ENCODE results near the gene VASN.
"Not testable (repeated sequence)": the region's sequence is repeated elsewhere in the genome, so short reads cannot be mapped to it uniquely, and the experiment has no call there.

VASN gene

DNA sequence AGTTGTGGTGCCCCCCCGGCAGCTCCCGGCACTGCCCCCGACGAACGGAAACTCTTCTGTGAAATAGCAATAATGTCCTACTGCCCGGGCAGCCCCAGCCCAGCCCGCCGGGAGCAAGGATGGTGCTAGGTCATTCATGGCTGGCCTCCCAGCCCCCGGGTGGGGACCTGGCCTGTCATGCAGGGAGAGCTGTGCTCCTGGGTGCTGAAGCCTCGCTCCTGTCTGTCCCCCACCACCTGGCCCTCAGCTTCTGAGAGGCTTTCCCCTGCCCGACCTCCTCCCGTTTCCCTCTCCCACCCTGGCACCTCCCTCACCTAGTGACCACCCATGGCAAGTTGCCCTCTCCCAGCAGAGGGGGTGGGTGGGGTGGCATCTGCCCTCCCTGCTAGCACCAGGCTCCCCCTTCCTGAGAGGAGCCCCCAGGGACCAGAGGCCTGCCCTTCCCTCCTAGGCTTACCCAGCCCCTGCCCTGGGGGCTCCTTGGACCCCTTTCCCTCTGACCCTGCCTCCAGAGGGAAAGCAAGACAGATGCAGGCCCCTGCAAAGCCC is 34.0 kb upstream of the VASN start:
- no peak for DNase-seq

GRCh38 chr16:4338125-4338582 is 33.5 kb upstream of the VASN start:
- no peak for DNase-seq

GRCh38 chr16:4338712-4339299 is 32.8 kb upstream of the VASN start:
- no peak for DNase-seq

- DNase-seq, result no peak
These were observed 32.2 kb upstream of the VASN start for GRCh38 chr16:4339455-4339854.

GRCh38 chr16:4339909-4340308 is 31.7 kb upstream of the VASN start:
- no peak for DNase-seq

DNA sequence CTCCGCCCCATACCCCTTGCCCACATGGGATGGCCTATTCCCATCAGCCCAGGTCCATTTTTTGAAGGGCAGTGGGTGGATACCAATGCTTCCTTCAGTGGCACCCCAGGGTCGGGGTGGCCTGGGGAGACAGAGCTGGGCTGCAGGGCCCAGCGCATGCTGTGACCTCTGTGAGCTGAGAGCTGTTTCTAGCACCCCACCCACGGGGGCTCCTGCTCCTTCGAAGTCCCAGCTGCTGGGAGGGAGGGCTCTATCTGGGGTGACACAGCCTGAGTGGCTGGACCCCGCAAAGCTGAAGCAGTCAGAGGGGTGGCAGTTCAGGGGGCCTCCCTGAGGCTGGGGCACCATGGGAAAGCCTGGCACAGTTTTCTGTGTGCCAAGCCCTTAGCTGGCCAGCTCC is 31.2 kb upstream of the VASN start:
- DNase-seq, result no peak

DNA sequence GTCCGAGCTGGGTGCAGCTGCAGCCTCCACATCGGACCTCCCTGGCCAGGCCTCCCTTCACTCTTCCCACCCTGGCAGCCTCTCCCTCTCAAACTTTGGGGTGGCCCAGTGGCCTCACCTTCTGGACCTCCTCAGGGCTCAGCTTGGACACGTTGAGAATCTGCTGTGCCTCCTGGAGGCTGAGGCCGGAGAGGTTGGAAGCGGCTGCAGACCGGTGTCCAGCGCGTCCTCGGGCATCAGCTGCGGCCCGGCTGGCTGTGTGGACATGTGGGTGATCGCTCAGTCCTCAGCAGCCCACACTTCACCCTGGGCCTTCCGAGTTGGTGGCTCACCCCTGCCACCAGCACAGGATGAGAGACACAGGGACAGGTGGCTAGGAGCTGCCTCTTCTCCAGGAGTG is 30.4 kb upstream of the VASN start:
- no peak for DNase-seq

DNA sequence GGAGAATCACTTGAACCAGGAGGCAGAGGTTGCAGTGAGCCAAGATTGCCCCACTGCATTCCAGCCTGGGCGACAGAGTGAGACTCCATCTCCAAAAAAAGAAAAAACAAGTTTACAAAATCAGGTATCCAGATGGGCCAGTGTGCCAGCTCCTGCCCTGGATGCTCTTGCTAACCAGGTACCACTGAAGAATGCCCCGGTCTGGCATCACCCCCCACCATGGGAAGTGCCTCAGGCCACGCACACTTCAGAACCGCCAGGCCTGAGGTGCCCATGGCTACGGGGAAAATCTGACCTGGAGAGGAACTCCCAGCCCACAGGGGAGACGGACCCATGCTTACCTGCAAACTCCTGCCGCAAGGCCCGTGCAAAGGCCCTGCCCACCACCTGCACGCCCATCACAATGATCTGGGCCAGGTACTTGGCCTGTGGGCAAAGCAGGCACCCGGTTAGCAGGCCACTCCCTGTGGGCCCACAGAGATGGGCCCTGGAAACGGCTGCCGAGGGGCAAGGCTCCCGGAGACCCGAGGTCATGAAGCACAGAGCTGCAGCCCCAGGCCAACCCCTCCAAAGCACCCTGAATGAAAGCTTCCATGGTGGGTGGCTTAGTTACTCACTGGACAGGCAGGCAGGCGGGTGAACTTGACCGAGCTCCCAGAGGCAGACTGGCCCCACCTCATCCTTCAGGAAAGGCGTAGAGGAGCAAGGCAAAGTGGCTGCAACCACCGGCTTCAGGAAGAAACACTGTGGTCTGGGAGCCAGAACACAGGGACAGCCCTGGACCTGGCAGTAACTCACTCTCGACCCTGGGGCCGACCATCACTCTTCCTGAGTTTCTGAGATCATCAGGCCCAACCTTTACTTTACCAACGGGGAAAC is 28.5 kb upstream of the VASN start:
- no peak for DNase-seq

- not testable (repeated sequence) for DNase-seq
These were observed 27.2 kb upstream of the VASN start for GRCh38 chr16:4344300-4344982.

DNA sequence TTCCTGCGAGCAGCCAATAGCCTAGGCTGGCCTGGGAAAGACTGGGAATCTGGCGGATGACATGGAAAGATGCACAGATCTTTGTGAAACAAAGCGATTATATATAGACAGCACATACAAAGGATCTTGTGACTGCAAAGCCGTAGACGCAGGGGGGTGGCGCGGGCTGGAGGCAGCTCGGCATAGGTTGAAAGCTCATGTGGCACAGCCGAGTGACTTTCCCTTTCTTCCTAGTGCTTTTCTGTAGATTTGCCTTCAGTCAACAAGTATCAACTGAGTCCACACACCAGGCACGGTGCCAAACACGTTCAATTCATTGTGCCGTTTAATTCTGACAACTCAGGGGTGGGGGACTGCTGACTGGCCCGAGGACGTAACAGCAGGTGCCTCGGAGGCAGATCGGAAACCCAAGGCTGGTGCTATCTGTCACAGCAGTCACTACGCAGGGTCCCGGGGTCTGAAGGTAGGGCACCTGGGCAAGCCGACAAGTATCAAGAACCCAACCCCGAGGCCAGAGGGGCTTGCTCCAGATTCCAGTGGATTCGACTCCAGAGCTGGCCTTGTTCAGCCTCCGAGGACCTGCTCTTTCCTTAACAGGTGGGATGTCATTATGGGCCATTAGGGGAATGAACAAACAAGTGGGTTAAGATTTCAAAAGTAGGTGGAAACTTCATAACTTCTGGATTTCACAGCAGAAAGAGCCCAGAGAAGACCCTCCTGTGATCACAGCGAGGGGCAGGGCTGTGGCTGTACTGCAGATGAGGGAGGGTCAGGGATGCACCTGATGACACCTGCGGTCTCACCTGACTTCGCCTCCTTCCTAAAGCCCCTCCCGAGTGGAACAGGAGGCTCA is 26.4 kb upstream of the VASN start:
- DNase-seq, result no peak

- DNase-seq, result no peak
These were observed 25.5 kb upstream of the VASN start for GRCh38 chr16:4345836-4346781.

DNA sequence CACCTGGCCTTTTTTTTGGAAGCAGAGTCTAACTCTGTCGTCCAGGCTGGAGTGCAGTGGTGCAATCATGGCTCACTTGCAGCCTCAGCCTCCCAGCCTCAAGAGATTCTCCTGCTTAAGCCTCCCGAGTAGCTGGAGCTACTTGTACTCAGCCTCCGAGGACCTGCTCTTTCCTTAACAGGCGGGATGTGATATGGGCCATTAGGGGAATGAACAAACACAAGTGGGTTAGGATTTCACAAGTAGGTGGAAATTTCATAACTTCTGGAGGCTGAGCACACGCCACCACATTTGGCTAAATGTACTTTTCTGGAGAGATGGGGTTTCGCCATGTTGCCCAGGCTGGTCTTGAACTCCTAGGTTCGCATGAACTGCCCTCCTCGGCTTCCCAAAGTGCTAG is 24.6 kb upstream of the VASN start:
- DNase-seq, result no peak

GRCh38 chr16:4347765-4348509 is 23.7 kb upstream of the VASN start:
- DNase-seq, result no peak

- no peak for DNase-seq
These were observed 22.3 kb upstream of the VASN start for GRCh38 chr16:4349332-4349731.

DNA sequence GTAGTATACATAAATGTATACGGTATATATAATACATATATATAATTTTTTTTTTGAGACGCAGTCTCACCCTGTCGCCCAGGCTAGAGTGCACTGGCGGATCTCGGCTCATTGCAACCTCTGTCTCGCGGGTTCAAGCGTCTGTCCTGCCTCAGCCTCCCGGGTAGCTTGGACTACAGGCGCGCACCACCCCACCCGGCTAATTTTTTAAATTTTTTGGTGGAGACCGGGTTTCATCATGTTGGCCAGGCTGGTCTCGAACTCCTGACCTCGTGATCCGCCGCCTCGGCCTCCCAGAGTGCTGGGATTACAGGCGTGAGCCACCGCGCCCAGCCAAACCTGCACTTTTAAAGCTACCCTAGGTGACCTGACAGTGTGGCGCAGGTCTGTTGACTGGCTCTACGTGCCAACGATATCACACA is 21.3 kb upstream of the VASN start:
- DNase-seq, result no peak

DNA sequence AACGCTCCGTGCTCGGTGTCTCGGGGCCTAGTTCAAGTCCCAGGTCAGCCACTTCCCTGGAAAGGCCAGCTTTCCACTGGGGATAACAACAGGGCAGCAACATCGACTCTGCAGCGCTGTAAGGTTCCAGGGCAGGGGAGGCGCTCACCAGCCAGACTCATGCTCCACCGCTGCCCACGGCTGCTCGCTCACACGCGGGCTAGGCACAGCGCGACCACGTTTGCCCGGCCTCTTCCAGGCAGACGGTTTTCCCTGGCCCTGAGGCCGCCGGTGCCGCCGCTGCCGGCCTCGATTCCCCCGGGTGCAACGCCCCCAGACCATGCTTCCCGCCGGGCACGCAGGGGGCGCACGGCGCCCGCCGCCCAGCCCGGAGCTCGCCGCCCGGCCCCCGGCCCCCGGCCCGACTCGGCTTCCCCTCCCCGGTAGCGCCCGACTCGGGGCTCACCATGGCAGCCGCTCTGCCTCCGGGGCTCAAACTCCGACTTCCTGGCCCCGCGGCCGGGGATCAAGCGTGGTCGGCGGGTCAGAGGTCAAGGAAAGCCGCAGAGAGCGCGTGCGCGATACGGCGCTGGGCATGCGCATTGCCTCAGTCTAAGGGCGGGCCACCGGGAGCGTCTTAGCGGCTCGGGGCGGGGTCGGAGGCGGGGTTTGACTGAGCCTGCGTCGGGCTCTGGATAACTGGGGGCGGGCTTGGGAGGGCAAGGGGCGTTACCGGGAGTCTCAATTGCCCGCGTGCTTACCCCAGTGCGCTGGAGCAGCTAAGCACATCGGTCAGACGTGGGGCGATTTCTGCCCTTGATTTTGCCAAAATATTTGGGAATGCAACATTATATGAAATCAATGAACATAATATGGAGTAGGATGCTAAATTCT is 20.6 kb upstream of the VASN start, which contains the start of gene PAM16:
TSS of gene PAM16 (minus strand) at position 535 of the 873 bp plus-strand sequence. CDS start at position 448, 87 bp downstream.
- DNase-seq, result peak; percentile 67

- DNase-seq, result no peak
These were observed 19.8 kb upstream of the VASN start for GRCh38 chr16:4351880-4352279.

DNA sequence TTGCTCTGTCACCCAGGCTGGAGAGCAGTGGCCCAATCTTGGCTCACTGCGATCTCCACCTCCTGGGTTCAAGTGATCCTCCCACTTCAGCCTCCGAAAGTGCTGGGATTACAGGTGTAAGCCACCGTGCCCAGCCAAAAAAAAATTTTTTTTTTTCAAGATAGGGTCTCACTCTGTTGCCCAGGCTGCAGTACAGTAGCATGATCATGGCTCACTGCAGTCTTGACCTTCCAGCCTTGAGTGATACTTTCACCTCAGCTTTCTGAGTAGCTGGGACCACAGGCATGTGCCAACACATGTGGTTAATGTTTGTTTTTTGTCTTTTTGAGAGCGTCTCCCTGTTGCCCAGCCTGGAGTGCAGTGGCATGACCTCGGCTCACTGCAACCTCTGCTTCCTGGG is 18.8 kb upstream of the VASN start:
- no peak for DNase-seq

GRCh38 chr16:4353675-4354074 is 18.0 kb upstream of the VASN start:
- no peak for DNase-seq
